Neuron (in vitro differentiated cells): ENCODE results near the gene DVL2.
"Not testable (repeated sequence)": the region's sequence is repeated elsewhere in the genome, so short reads cannot be mapped to it uniquely, and the experiment has no call there.

Experiments used
- H2AFZ ChIP-seq: one replicate; pipeline ENCODE4 v1.6.1; 2013; ENCODE audit warnings: low read depth, mild to moderate bottlenecking, inconsistent platforms, low read length, moderate library complexity
- H3K27me3 ChIP-seq: one replicate; pipeline ENCODE4 v1.6.1; 2013; ENCODE audit warnings: low read length; ENCODE audit not compliant: insufficient read depth
- H3K36me3 ChIP-seq: one replicate; pipeline ENCODE4 v1.6.1; 2013; ENCODE audit warnings: low read length; ENCODE audit not compliant: insufficient read depth
- H3K4me1 ChIP-seq: one replicate; pipeline ENCODE4 v1.6.1; 2013; ENCODE audit warnings: low read length; ENCODE audit not compliant: insufficient read depth
- H3K4me3 ChIP-seq: 2 replicates; pipeline ENCODE4 v1.5.1; 2013; ENCODE audit warnings: mild to moderate bottlenecking, low read length, moderate library complexity
- H3K9me3 ChIP-seq: one replicate; pipeline ENCODE4 v1.6.1; 2013; ENCODE audit warnings: low read length

The DVL2 gene

DNA sequence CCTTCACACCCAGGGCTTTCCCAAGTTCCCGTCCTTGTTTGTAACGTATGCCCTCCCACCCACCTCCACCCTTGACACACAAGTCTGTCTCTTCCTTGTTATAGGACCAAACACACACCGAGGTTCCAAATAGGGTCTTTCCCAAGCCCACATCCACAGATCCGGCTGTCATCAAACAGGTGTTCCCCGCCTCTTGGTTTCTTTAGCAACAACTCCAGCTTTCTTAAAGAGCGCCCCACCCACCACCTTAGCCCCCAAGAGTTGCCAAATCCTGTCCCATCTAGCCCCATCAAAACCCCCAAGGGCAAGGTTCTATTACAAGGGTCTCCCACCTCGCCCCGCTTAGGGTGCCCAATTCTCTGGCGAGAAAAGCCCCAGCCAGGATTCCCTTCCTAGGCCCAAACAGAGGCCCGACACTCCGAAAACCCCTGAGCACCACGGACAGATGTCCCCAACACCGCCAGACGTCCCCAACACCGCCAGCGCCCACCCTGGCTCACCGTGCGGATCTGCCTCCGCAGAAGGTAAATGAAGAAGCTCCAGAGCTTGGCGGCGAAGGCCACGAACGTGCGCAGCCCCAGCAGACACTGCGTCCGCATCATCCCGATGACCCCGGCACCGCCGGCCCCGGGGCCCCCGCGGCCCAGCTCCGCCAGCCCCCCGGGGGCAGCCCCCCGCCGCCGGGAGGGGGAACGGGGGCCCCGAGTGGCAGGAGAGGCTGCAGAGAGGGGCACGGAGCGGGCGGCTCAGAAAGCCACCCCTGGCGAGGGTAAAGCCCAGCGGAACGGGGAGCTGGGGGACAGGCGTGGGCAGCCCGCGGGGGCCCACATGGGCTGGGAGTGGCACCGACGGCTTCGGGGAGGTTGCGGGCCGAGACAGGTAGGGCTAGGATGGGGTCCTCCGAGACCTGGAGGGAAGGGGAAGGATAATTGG is 16.6 kb upstream of the DVL2 start:
- Histone ChIP-seq H3K4me3 (peak overlapping the region; percentile 92), H3K4me1 (peaks cover 26% of the 10 kb centered on the region)

DNA sequence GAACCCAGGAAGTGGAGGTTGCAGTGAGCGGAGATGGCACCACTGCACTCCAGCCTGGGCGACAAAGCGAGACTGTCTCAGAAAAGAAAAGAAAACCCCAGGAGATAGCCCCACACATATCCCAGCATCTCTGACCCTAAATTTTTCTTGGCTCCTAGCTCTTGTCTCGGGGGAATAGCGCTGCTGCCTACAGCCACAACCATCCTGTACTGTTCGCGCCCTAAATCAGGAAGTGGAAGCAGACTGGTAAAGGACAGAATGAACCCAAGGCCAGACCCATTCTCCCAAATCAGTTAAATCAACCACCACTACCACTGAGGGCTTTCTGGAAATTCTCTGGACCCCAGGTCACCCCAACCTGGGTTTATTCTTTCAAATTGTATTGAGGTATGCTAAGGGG is 15.5 kb upstream of the DVL2 start:
- Histone ChIP-seq H3K4me3 (peak overlapping the region; percentile 92), H3K4me1 (peaks cover 26% of the 10 kb centered on the region), H3K36me3 (peaks cover 31% of the 10 kb centered on the region), H2AFZ (no peak overlapping the region), H3K27me3 (no peaks in the 10 kb centered on the region), H3K9me3 (no peaks in the 10 kb centered on the region)

More for the DNA sequence above, 16.6 kb upstream of the DVL2 start:
- Histone ChIP-seq H3K27me3 (no peaks in the 10 kb centered on the region), H2AFZ (no peak overlapping the region), H3K9me3 (no peaks in the 10 kb centered on the region), H3K36me3 (peaks cover 35% of the 10 kb centered on the region)

DNA sequence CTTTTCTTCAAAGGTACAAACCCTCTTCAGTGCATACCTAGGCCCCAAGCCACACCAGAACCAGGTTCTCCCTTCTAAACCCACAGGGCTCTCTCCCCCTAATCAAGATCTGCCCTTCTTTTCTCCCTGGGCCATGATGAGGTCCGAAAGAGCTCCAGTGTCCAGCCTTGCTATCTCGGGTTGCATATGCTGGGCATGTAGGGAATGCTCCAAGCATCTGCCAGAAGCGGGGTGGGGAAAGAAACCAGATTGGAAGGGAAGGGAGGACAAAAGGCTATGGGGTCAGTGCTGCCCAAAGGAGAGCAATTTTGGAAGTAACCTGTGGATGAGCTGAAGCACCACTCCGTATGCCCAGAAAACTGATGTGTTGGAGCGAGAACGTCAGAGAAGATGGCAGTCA is 14.9 kb upstream of the DVL2 start:
- Histone ChIP-seq H2AFZ (no peak overlapping the region), H3K9me3 (no peaks in the 10 kb centered on the region), H3K27me3 (no peaks in the 10 kb centered on the region), H3K4me3 (no peak overlapping the region), H3K4me1 (peaks cover 26% of the 10 kb centered on the region), H3K36me3 (peaks cover 31% of the 10 kb centered on the region)

DNA sequence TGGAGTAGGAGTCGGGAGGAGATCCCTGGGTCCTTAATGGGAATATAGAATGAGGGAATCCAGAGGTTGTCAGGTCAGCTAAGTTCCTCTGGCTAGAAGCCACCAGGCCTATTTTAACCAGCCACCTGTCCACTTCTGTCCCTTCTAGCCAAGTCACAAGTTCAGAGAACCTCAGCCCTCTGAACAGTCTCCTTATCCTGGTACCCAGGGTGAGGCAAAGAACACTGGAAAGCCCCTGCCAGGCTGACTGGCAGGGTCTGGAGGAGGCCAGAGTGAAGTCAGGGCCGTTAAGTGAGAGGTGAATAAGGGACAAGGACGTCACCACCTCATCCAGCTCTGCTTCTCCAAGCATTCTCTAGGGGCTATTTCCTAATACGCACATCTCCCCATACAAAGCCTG is 14.5 kb upstream of the DVL2 start:
- no peak overlapping the region for H3K4me3 ChIP-seq
- H2AFZ ChIP-seq = no peak overlapping the region

DNA sequence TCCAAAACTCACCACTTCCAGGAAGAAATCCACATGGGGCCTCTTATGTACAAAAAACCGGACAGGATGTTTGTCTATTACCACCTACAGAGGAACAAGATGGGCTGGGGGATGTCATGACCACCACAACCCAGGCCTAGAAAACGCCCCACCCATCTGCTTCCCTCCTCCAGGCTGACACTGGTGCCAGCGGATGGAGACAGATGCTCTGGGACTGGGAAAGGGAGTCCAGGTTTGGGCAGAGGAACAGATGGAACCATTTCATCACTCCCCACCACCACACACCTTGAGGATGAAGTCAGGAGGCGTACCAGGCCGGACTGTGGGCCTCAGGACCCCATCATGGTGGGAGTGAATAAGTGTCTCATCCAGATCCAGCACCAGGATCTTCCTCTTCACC is 12.5 kb upstream of the DVL2 start:
- Histone ChIP-seq H3K36me3 (peaks cover 27% of the 10 kb centered on the region), H3K4me3 (no peak overlapping the region), H3K4me1 (peaks cover 24% of the 10 kb centered on the region), H2AFZ (no peak overlapping the region), H3K27me3 (no peaks in the 10 kb centered on the region), H3K9me3 (no peaks in the 10 kb centered on the region)

More for the DNA sequence above, 14.5 kb upstream of the DVL2 start:
- Histone ChIP-seq H3K36me3 (peaks cover 31% of the 10 kb centered on the region), H3K27me3 (no peaks in the 10 kb centered on the region), H3K9me3 (no peaks in the 10 kb centered on the region), H3K4me1 (peaks cover 26% of the 10 kb centered on the region)

DNA sequence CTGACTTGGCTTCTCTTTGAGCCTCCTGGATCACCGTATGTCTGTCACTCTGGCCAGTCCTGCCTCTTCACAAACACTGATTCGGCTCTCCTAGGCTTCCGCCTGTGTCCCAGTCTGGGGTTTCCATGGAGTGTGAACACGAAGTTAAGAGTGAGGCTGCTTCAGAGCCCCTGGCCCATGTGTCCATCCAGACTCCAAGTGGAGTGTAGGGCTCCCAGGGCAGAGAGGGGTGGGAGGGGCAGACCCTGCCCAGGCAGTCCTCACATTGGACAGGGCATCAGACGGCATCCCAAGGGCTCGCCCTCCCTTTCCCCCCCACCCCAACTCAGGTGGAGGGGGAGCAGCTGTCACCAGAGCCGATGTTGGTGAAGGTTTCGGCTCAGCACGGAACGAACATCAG is 9.5 kb upstream of the DVL2 start:
- H3K36me3 ChIP-seq = peaks cover 44% of the 10 kb centered on the region
- H3K27me3 ChIP-seq, H3K9me3 ChIP-seq, H2AFZ ChIP-seq, H3K4me3 ChIP-seq: not testable (repeated sequence)
- H3K4me1 ChIP-seq = peaks cover 28% of the 10 kb centered on the region

DNA sequence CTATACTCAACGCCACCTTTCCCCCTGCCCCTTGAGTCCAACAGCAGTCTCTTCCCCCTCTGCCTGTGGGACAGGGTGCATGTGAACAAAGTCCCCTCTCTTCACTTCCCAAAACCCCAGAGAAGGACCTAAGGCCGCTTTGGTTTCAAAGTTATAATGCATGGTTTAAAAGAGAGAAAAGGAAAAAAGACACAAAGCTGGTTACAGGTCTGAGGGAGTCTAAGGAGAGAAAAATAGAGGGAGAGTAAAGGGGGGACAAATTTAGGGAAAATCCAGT is 9.1 kb upstream of the DVL2 start:
- Histone ChIP-seq H3K4me3 (peak overlapping the region; percentile 80), H3K4me1 (peaks cover 26% of the 10 kb centered on the region), H3K9me3 (no peaks in the 10 kb centered on the region), H2AFZ (no peak overlapping the region), H3K27me3 (no peaks in the 10 kb centered on the region), H3K36me3 (peaks cover 44% of the 10 kb centered on the region)

DNA sequence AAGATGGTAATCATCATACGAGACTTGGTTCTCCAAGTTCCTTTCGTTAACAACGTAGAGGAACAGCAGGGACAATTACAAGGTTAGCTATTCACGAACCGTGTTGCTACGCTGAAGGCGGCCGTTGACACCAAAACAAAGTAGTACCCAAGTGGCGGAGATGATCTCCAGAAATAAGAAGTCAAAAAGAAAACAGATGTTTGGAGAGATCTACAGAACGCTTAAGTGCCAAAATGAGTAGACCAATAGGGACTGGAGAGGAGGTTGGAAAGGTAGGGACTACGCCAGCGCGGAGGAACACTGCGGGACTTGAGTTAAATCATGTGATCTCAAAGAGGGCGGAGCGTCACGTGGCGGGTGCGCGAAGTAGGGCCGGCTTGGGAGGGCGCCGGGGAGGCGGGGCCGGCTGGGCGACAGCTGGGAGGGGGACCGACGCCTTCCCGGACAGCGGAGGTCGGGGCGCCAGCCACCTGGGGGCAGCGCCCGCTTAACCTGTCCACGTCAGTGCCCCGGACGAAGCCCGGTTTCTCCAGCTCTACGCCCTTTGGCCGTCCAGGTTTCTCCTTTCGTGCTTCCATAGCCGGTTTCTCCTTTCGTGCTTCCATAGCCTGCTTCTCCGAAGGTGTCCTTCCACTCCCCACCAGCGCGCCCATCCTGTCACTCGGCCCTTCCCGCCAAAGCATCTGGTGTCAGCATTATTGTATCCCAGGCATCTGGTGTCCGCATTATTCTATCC is 8.6 kb upstream of the DVL2 start:
- Histone ChIP-seq H3K36me3 (peaks cover 44% of the 10 kb centered on the region), H2AFZ (peak overlapping the region; percentile 60), H3K4me3 (peak overlapping the region; percentile 80), H3K9me3 (no peaks in the 10 kb centered on the region), H3K27me3 (no peaks in the 10 kb centered on the region), H3K4me1 (peaks cover 26% of the 10 kb centered on the region)

DNA sequence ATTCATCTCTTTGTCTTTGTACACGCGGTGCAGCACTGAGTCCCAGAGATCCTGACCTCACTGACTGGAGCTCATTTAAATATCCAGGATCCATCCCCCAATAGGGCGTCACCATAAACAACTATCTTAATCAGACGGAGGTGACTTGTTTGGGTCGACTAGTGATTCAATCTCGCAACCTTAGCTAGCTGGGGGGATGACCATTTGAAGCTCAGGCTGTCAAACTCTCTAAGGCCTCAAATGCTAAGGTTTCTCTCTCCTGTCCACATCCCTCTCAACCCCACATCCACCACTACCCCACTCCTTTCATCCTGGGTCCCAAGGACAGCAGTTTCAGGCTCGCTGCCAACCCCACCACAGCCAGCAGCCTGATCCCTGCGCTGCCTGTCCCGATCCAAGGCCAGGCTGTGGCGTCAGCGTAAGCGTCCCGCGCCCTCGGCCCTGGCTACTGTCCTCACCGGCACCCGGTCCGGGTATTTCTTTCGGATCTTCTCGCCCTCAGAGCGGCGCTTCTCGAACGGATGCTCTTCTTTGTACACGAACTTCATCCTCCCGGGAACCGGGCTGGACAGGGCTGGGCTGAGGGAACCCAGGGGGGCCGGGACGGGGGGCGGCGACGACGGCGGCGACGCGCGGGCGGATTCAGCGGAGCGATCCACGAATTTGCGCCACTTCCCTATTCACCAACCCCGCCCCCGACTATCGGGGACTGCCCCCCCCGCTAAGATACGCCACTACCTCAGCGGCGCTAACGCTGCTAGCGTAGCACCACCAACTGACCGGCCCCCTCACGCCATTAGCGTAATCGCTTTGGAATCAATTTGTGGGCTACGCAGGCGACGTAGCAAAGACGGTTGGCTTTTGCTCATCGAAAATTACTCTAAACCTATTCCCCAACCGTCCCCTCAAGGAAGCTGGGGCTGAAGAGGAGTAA is 7.7 kb upstream of the DVL2 start, which contains the start of gene GABARAP:
Gene GABARAP, minus strand, starts transcription at position 667 of the 934 bp plus-strand sequence. Its CDS starts 119 bp downstream, at position 548.
- Histone ChIP-seq H3K36me3 (peaks cover 45% of the 10 kb centered on the region), H3K4me1 (peaks cover 32% of the 10 kb centered on the region), H3K9me3 (no peaks in the 10 kb centered on the region), H3K27me3 (no peaks in the 10 kb centered on the region), H2AFZ (peak within 1 kb of the TSS; percentile 60), H3K4me3 (peak within 1 kb of the TSS; percentile 80)

DNA sequence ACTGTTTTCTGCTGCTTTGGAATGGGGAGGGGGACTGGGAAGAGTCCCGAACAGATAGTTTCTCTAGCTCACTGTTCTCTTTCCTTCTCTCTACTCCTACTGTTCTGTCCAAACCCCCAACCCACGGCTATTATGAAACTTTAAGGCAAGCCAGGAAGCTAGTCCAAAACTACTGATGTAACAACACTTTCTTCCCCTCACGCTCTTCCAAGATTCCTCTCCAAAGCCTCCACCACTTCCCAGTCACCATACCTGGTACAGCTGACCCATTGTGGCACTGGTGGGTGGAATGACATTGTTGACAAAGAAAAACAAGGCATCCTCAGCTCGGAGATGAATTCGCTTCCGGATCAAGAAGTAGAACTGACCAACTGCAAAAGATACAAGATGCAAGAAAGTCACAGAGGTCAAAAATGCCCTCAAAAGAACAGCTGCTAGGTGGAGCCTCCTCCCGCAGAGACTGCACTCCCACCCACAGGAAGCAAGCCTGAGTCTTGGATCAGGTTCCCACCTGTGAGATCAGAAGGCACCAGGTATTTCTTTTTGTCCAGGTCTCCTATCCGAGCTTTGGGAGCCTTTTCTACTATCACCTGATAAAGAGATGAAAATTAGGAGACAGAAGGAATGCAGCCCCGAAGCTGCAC is 6.9 kb upstream of the DVL2 start:
- peak overlapping the region; percentile 80 for H3K4me3 ChIP-seq
- peaks cover 37% of the 10 kb centered on the region for H3K4me1 ChIP-seq
- no peak overlapping the region for H2AFZ ChIP-seq
- H3K27me3 ChIP-seq = no peaks in the 10 kb centered on the region
- no peaks in the 10 kb centered on the region for H3K9me3 ChIP-seq
- H3K36me3 ChIP-seq = peaks cover 45% of the 10 kb centered on the region

DNA sequence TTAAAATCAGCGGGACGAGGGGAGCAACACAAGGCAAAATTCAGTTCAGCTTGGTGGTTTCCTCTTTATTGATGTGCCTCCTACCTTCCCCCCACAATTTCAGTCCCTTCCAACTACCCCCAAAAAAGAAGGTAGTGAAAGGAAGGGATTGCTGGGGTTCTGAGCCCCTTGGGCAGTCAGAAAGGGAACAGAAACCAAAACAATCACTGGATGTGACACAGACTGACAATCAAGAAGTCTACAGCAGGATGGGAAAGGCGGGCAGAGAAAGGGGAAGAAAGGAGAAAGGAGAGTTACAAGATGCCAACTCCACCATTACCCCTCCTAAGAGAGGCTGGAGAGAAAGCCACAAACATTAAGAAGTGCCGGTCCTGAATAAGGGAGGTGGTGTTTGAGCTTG is 6.1 kb upstream of the DVL2 start:
- Histone ChIP-seq H3K4me3 (peak overlapping the region; percentile 80), H3K36me3 (peaks cover 49% of the 10 kb centered on the region)

More for the DNA sequence above, 6.1 kb upstream of the DVL2 start:
- no peak overlapping the region for H2AFZ ChIP-seq
- H3K9me3 ChIP-seq = no peaks in the 10 kb centered on the region
- peaks cover 37% of the 10 kb centered on the region for H3K4me1 ChIP-seq
- no peaks in the 10 kb centered on the region for H3K27me3 ChIP-seq
